ENCODE measurements around the gene LRPPRC. TPM values are rescaled to one million over a fixed set of nuclear protein-coding genes. Genes with fewer than 3 reads are reported as not detected.

The LRPPRC gene
- total RNA-seq, 2 experiments from 2014 or later = 72.8 to 74.8 TPM

- ATAC-seq (ENCODE audit: low read depth) (no peak), DNase-seq (no peak)
- no peaks in the 10 kb centered on the region for H3K36me3 Mint-ChIP-seq
- POLR2A ChIA-PET = no interaction called here
- H3K27ac Mint-ChIP-seq = no peak overlapping the region
- H3K9me3 Mint-ChIP-seq = no peaks in the 10 kb centered on the region
- peaks cover 20% of the 10 kb centered on the region for H3K27me3 Mint-ChIP-seq
- no peaks in the 10 kb centered on the region for H3K4me1 Mint-ChIP-seq
- H3K4me3 Mint-ChIP-seq = no peak overlapping the region
Observed at GRCh38 chr2:43837033-43837432, 158.8 kb downstream of the LRPPRC start.

Other genes with a start within 250 kb of the LRPPRC start
- 1 to 10 TPM; 3.9 to 6.1 TPM for gene DYNC2LI1, start 221.9 kb downstream of the LRPPRC start, total RNA-seq
- gene ABCG5, start 157.2 kb downstream of the LRPPRC start, total RNA-seq = not detected
- gene ABCG8, start 157.0 kb downstream of the LRPPRC start, total RNA-seq = not detected
- gene PPM1B, start 172.9 kb upstream of the LRPPRC start, total RNA-seq = 10 to 100 TPM; 59.3 to 60.4 TPM